Thyroid gland (tissue), 4 donors: Measurements from ENCODE around the gene STUM.

Source experiments
- POLR2A ChIP-seq, 2 donors: fragments of 450-650 bp; IDR thresholded peaks; one replicate each; pipeline ENCODE4 v1.6.1; 2017; ENCODE audit warnings: antibody characterized with exemption in 2 of 2, mild to moderate bottlenecking in 2 of 2, moderate library complexity in 1 of 2
- TF ChIP-seq, protein P1 (sequence below), 6 experiments: fragments of 200-600 bp in 3 of 6; fragments of 450-650 bp in 3 of 6; sonication (generic) in 3 of 6; IDR thresholded peaks; one replicate each; pipeline ENCODE4 v1.5.1; 2016 to 2019; ENCODE audit warnings: antibody characterized with exemption in 6 of 6, mild to moderate bottlenecking in 2 of 6, inconsistent platforms in 1 of 6, moderate library complexity in 1 of 6

DNA sequence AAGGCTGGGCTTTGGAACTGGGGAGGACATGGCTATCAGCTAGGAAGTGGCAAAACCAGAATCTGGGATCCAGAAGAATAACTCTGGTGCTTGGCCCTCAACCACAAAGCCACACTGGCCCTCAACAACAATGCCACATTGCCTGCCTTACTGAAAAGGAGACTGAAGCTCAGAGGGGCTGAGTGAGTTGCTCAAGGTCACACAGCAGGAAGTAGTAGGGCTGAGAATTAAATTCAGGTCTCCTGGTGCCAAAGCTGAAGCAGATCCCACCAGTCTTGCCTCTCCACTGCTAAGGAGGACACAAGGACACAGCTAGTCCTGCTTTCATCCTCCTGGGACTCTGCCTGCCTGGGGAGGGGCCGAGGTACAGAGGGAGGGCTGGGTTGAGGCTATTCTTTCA lies 29.4 kb upstream of the STUM start:
- TF ChIP-seq, protein P1, sequence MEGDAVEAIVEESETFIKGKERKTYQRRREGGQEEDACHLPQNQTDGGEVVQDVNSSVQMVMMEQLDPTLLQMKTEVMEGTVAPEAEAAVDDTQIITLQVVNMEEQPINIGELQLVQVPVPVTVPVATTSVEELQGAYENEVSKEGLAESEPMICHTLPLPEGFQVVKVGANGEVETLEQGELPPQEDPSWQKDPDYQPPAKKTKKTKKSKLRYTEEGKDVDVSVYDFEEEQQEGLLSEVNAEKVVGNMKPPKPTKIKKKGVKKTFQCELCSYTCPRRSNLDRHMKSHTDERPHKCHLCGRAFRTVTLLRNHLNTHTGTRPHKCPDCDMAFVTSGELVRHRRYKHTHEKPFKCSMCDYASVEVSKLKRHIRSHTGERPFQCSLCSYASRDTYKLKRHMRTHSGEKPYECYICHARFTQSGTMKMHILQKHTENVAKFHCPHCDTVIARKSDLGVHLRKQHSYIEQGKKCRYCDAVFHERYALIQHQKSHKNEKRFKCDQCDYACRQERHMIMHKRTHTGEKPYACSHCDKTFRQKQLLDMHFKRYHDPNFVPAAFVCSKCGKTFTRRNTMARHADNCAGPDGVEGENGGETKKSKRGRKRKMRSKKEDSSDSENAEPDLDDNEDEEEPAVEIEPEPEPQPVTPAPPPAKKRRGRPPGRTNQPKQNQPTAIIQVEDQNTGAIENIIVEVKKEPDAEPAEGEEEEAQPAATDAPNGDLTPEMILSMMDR (IDR thresholded peaks at IDR 0.05), result no peak
- TF ChIP-seq POLR2A (IDR thresholded peaks at IDR 0.05), result no peak
